ENCODE measurements around the gene UBE2L6.

DNA sequence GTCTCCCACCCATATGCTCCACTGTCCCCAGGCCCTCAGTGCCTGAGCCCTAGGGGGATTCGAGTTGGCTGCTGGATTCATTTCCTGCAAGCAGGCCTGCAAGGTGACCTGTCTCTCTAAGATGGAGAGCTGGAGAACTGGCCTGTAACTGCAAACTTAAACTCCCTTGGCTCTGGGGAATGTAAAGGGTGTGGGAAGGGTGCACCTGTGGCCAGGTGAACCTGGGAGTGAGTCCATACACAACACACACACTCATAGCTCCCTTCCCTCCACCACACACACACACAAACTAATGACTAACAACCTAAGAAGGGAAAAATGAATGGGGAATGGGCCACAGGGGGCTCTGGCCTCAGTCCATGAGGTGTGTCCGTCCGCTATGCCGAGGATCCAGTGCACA lies 15.5 kb downstream of the UBE2L6 start:
- TF ChIP-seq ZBTB21 (tag by site-specific recombination; IDR thresholded peaks at IDR 0.05) = no peak
- TF ChIP-seq, protein P1, sequence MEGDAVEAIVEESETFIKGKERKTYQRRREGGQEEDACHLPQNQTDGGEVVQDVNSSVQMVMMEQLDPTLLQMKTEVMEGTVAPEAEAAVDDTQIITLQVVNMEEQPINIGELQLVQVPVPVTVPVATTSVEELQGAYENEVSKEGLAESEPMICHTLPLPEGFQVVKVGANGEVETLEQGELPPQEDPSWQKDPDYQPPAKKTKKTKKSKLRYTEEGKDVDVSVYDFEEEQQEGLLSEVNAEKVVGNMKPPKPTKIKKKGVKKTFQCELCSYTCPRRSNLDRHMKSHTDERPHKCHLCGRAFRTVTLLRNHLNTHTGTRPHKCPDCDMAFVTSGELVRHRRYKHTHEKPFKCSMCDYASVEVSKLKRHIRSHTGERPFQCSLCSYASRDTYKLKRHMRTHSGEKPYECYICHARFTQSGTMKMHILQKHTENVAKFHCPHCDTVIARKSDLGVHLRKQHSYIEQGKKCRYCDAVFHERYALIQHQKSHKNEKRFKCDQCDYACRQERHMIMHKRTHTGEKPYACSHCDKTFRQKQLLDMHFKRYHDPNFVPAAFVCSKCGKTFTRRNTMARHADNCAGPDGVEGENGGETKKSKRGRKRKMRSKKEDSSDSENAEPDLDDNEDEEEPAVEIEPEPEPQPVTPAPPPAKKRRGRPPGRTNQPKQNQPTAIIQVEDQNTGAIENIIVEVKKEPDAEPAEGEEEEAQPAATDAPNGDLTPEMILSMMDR (tag by site-specific recombination; IDR thresholded peaks at IDR 0.05) = no peak
- TF ChIP-seq ZNF830 (tag by site-specific recombination; IDR thresholded peaks at IDR 0.05; ENCODE audit: low read depth) = no peak
